ENCODE results near the gene PIK3C2A. TPM values are rescaled to one million over a fixed set of nuclear protein-coding genes. Genes with fewer than 3 reads are reported as not detected.

PIK3C2A gene
- total and polyA plus RNA-seq, 2 donors (not counting 1 experiment from before 2014, with no cell fraction given): 7.0 to 48.8 TPM

DNA sequence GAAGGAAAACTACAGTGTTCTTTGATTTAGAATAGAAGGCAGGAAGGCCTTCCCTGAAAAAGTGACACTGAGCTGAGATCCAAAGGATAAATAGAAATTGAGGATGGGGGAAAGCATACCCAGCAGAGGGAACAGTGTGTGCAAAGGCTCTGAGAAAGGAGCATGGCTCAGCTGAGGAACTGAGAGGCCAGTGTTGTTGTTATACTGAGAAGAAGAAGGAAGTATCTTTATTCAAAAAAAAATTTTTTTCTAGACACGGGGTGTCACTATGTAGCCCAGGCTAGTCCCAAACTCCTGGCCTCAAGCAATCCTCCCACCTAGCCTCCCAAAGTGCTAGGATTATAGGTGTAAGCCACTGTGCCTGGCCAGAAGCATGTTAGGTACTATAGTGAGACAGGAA, 3.5 kb upstream of the PIK3C2A start:
- Histone ChIP-seq H3K4me1 (ENCODE audit: control insufficient read depth in 2 of 2, insufficient read depth in 2 of 2, low read length in 2 of 2) (peaks cover 21 to 29% of the 10 kb centered on the region in 2 donors), H3K27ac (ENCODE audit: low read length in 2 of 2) (no peak overlapping the region), H4K20me1 (ENCODE audit: control insufficient read depth, insufficient read depth, low read length, poor library complexity, severe bottlenecking) (no peaks in the 10 kb centered on the region), H3K4me2 (replicated peaks; ENCODE audit: low read depth, low read length, poor library complexity, severe bottlenecking) (no peak overlapping the region), H3K9ac (ENCODE audit: low read length) (no peak overlapping the region), H3K9me3 (ENCODE audit: control extremely low read depth in 1 of 3, control insufficient read depth in 2 of 3, insufficient read depth in 1 of 3, low read length in 2 of 3) (peaks cover 0 to 4% (median 0%) of the 10 kb centered on the region in 3 donors), H3K4me3 (ENCODE audit: control extremely low read depth in 1 of 5, extremely low read depth in 1 of 5, insufficient read depth in 1 of 5, low read depth in 2 of 5, low read length in 4 of 5) (no peak overlapping the region), H3K36me3 (replicated peaks in 1 of 2; ENCODE audit: control extremely low read depth in 1 of 2, control insufficient read depth in 1 of 2, extremely low read depth in 1 of 2, insufficient read depth in 2 of 2, low read length in 1 of 2) (no peaks in the 10 kb centered on the region), H3K79me2 (ENCODE audit: control insufficient read depth, insufficient read depth, low read length) (peaks cover 22% of the 10 kb centered on the region), H3K27me3 (replicated peaks in 1 of 4; ENCODE audit: control extremely low read depth in 1 of 4, control insufficient read depth in 3 of 4, insufficient read depth in 4 of 4, low read length in 3 of 4) (no peaks in the 10 kb centered on the region), H2AFZ (ENCODE audit: insufficient read depth, low read depth, low read length, poor library complexity, severe bottlenecking) (no peak overlapping the region)
- Mint-ChIP-seq H3K4me3 (no peak overlapping the region), H3K9me3 (ENCODE audit: insufficient read depth) (no peaks in the 10 kb centered on the region), H3K4me1 (peaks cover 26% of the 10 kb centered on the region), H3K27me3 (no peaks in the 10 kb centered on the region), H3K27ac (no peak overlapping the region)
- no peak for ATAC-seq (ENCODE audit: low read depth)
- intact Hi-C loops (cut with micrococcal nuclease): no loop called here
- no CpG with 5 or more reads among the region's 1 CpG for WGBS (ENCODE audit: insufficient coverage)
- DNase-seq: no peak
- no peak for TF ChIP-seq CTCF (IDR thresholded peaks at IDR 0.05)
- no peak for TF ChIP-seq EZH2 (IDR thresholded peaks at IDR 0.05; ENCODE audit: borderline replicate concordance, insufficient read depth, low read depth, low read length, poor library complexity, severe bottlenecking)
- ChIA-PET CTCF (no interaction called here), POLR2A (no interaction called here)

DNA sequence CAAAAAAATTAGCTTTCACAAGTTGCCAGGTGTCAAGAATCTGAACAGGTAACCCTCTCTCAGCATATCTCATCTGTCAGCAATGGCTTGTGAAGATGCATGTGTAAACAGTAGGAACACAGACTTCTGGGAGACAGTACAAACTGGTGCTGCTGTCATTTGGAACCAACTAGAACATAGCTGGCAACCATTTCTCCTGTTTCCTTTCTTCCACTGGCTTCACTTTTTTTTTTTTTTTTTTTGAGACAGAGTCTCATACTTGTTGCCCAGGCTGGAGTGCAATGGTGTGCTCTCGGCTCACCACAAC, 2.1 kb upstream of the PIK3C2A start:
- Histone ChIP-seq H4K20me1 (ENCODE audit: control insufficient read depth, insufficient read depth, low read length, poor library complexity, severe bottlenecking) (no peaks in the 10 kb centered on the region), H3K27ac (ENCODE audit: low read length in 2 of 2) (peak overlapping the region in 1 of 2 donors; percentile 98), H3K27me3 (replicated peaks in 1 of 4; ENCODE audit: control extremely low read depth in 1 of 4, control insufficient read depth in 3 of 4, insufficient read depth in 4 of 4, low read length in 3 of 4) (no peaks in the 10 kb centered on the region), H3K4me2 (replicated peaks; ENCODE audit: low read depth, low read length, poor library complexity, severe bottlenecking) (peak overlapping the region; percentile 97), H3K9me3 (ENCODE audit: control extremely low read depth in 1 of 3, control insufficient read depth in 2 of 3, insufficient read depth in 1 of 3, low read length in 2 of 3) (peaks cover 0 to 4% (median 0%) of the 10 kb centered on the region in 3 donors), H3K4me1 (ENCODE audit: control insufficient read depth in 2 of 2, insufficient read depth in 2 of 2, low read length in 2 of 2) (peaks cover 22 to 29% of the 10 kb centered on the region in 2 donors), H2AFZ (ENCODE audit: insufficient read depth, low read depth, low read length, poor library complexity, severe bottlenecking) (peak overlapping the region; percentile 97), H3K4me3 (ENCODE audit: control extremely low read depth in 1 of 5, extremely low read depth in 1 of 5, insufficient read depth in 1 of 5, low read depth in 2 of 5, low read length in 4 of 5) (no peak overlapping the region), H3K79me2 (ENCODE audit: control insufficient read depth, insufficient read depth, low read length) (peaks cover 36% of the 10 kb centered on the region), H3K36me3 (replicated peaks in 1 of 2; ENCODE audit: control extremely low read depth in 1 of 2, control insufficient read depth in 1 of 2, extremely low read depth in 1 of 2, insufficient read depth in 2 of 2, low read length in 1 of 2) (no peaks in the 10 kb centered on the region), H3K9ac (ENCODE audit: low read length) (no peak overlapping the region)
- Mint-ChIP-seq H3K27ac (no peak overlapping the region), H3K27me3 (no peaks in the 10 kb centered on the region), H3K4me3 (peak overlapping the region; percentile 98), H3K4me1 (peaks cover 31% of the 10 kb centered on the region), H3K9me3 (ENCODE audit: insufficient read depth) (no peaks in the 10 kb centered on the region)
- intact Hi-C loops (cut with micrococcal nuclease): loop anchor here (2.0 to 10.0 kb wide), 3 partner anchors 145 to 1905 kb away; partner anchors contain the start of genes KCNJ11 and ZDHHC13
- WGBS (ENCODE audit: insufficient coverage): no CpG with 5 or more reads among the region's 1 CpG
- POLR2A ChIA-PET: interaction anchor here (0.7 kb wide), 1 partner anchor 10 kb away, joined by 8 read pairs; no protein-coding TSS in a partner anchor
- ATAC-seq (ENCODE audit: low read depth) (no peak), DNase-seq (no peak)
- TF ChIP-seq EZH2 (IDR thresholded peaks at IDR 0.05; ENCODE audit: borderline replicate concordance, insufficient read depth, low read depth, low read length, poor library complexity, severe bottlenecking): no peak
- TF ChIP-seq CTCF (IDR thresholded peaks at IDR 0.05): no peak
- CTCF ChIA-PET: interaction anchor here (0.7 to 1.5 kb wide), 6 partner anchors 10 to 1359 kb away, joined by 3 to 5 read pairs (median 4); partner anchors contain the start of gene NUCB2
